Transverse colon (tissue), 3 donors: ENCODE measurements around the gene JAKMIP1.

Experiments used
- CTCF ChIP-seq, 5 experiments: fragments of 200-600 bp in 3 of 5; fragments of 450-650 bp in 2 of 5; sonication (generic) in 3 of 5; IDR thresholded peaks; 1 replicate in 2 of 5; 2 replicates in 3 of 5; pipeline ENCODE4 v1.5.1; 2016 to 2017; ENCODE audit warnings: antibody characterized with exemption in 5 of 5, inconsistent platforms in 3 of 5, mild to moderate bottlenecking in 2 of 5, moderate library complexity in 1 of 5
- POLR2A ChIP-seq: fragments of 450-650 bp; IDR thresholded peaks from one replicate; pipeline ENCODE4 v1.6.1; 2016; ENCODE audit warnings: antibody characterized with exemption, mild to moderate bottlenecking, moderate library complexity

GRCh38 chr4:6165766-6166165 lies 34.6 kb downstream of the JAKMIP1 start:
- TF ChIP-seq CTCF (IDR thresholded peaks at IDR 0.05) (no peak), POLR2A (no peak)
